MM.1S (cell line): ENCODE measurements around the gene SH2D7.

Experiments
- DNase-seq: peaks from one replicate; pipeline ENCODE4 v3.0.0-alpha.2; 2015
- H2AFZ ChIP-seq: fragments of 300-600 bp; sonication (generic); 2 replicates; pipeline ENCODE4 v1.6.0; 2016; ENCODE audit warnings: antibody characterized with exemption, low read length
- H3F3A ChIP-seq: fragments of 300-600 bp; sonication (generic); 2 replicates; pipeline ENCODE4 v1.6.1; 2016; ENCODE audit warnings: mild to moderate bottlenecking, antibody characterized with exemption, low read length, moderate library complexity, mixed read lengths; ENCODE audit not compliant: insufficient read depth
- H3K27ac ChIP-seq: fragments of 300-600 bp; sonication (generic); 2 replicates; pipeline ENCODE4 v1.5.1; 2016; ENCODE audit warnings: mild to moderate bottlenecking, low read length
- H3K27me3 ChIP-seq: fragments of 300-600 bp; sonication (generic); replicated peaks from 2 replicates; pipeline ENCODE4 v1.6.0; 2016; ENCODE audit warnings: low read length; ENCODE audit not compliant: insufficient read depth
- H3K36me3 ChIP-seq: fragments of 300-600 bp; sonication (generic); replicated peaks from 2 replicates; pipeline ENCODE4 v1.6.1; 2016; ENCODE audit warnings: mild to moderate bottlenecking, low read length, mixed read lengths; ENCODE audit not compliant: insufficient read depth
- H3K4me1 ChIP-seq: fragments of 300-600 bp; sonication (generic); 2 replicates; pipeline ENCODE4 v1.6.1; 2016; ENCODE audit warnings: low read length, mixed read lengths
- H3K4me2 ChIP-seq: fragments of 300-600 bp; sonication (generic); 2 replicates; pipeline ENCODE4 v1.6.0; 2016; ENCODE audit warnings: low read depth, low read length
- H3K4me3 ChIP-seq: fragments of 300-600 bp; sonication (generic); 2 replicates; pipeline ENCODE4 v1.5.1; 2016; ENCODE audit warnings: low read length, mixed read lengths
- H3K79me2 ChIP-seq: fragments of 300-600 bp; sonication (generic); 2 replicates; pipeline ENCODE4 v1.6.1; 2016; ENCODE audit warnings: mixed run types, low read length, mixed read lengths
- H3K9ac ChIP-seq: fragments of 300-600 bp; sonication (generic); 2 replicates; pipeline ENCODE4 v1.6.1; 2016; ENCODE audit warnings: low read length, mixed read lengths
- H3K9me2 ChIP-seq: fragments of 300-600 bp; sonication (generic); replicated peaks from 2 replicates; pipeline ENCODE4 v1.6.1; 2016; ENCODE audit warnings: mild to moderate bottlenecking, low read length, mixed read lengths; ENCODE audit not compliant: insufficient read depth
- H3K9me3 ChIP-seq: fragments of 300-600 bp; sonication (generic); replicated peaks from 2 replicates; pipeline ENCODE4 v1.6.1; 2016; ENCODE audit warnings: mild to moderate bottlenecking, low read length, mixed read lengths; ENCODE audit not compliant: insufficient read depth
- H4K20me1 ChIP-seq: fragments of 300-600 bp; sonication (generic); 2 replicates; pipeline ENCODE4 v1.6.1; 2016; ENCODE audit warnings: mild to moderate bottlenecking, low read length, moderate library complexity, mixed read lengths; ENCODE audit not compliant: insufficient read depth
- CTCF ChIP-seq: fragments of 300-600 bp; sonication (generic); IDR thresholded peaks from 2 replicates; pipeline ENCODE4 v1.5.1; 2016; ENCODE audit warnings: antibody characterized with exemption, low read length, mixed read lengths
- EZH2 ChIP-seq: fragments of 300-600 bp; sonication (generic); optimal IDR thresholded peaks from 2 replicates; pipeline ENCODE3; 2017; ENCODE audit warnings: low read depth, mild to moderate bottlenecking, antibody characterized with exemption, low read length, mixed read lengths
- EZH2phosphoT487 ChIP-seq: fragments of 300-600 bp; sonication (generic); IDR thresholded peaks from 2 replicates; pipeline ENCODE4 v1.6.1; 2018; ENCODE audit warnings: antibody characterized with exemption, low read length

SH2D7 gene

GRCh38 chr15:78097667-78098066, 5.3 kb downstream of the SH2D7 start:
- H3K27ac ChIP-seq, result no peak overlapping the region
- no peaks in the 10 kb centered on the region for H3F3A ChIP-seq
- no peaks in the 10 kb centered on the region for H4K20me1 ChIP-seq
- H3K9ac ChIP-seq, result no peak overlapping the region
- no peaks in the 10 kb centered on the region for H3K9me2 ChIP-seq
- no peaks in the 10 kb centered on the region for H3K79me2 ChIP-seq
- H3K9me3 ChIP-seq, result no peaks in the 10 kb centered on the region
- H3K4me3 ChIP-seq, result no peak overlapping the region
- no peak overlapping the region for H3K4me2 ChIP-seq
- no peak overlapping the region for H2AFZ ChIP-seq
- DNase-seq, result no peak
- H3K4me1 ChIP-seq, result no peaks in the 10 kb centered on the region
- TF ChIP-seq CTCF (no peak), EZH2phosphoT487 (no peak), EZH2 (no peak)
- no peaks in the 10 kb centered on the region for H3K27me3 ChIP-seq
- H3K36me3 ChIP-seq, result no peaks in the 10 kb centered on the region

DNA sequence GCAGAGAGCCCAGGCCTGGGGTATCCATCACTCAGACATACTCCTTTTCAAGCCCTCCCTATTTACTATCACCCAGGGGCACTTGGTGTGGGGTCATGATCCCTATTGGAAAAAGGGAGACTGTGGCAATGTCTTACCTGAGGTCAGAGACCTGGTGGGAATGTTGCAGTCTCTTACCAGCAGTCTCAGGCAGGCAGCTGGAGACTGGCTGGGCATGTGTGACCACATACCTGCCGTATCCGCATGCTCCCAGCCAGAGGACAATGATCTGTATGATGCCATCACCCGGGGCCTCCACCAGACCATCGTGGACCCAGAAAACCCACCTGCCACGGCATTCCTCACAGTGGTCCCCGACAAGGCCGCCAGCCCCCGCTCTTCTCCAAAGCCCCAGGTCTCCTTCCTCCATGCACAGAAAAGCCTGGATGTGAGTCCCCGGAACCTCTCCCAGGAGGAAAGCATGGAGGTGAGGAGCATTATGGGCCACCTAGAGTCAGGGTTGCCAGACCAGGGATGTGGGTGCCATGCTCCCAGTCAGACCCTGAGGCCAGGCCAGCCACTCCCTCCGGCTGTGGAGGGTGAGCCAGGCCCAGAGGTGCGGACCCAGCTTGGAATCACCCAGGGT, 5.9 kb downstream of the SH2D7 start:
- no peaks in the 10 kb centered on the region for H3K9me2 ChIP-seq
- H2AFZ ChIP-seq, result no peak overlapping the region
- no peaks in the 10 kb centered on the region for H3K27me3 ChIP-seq
- no peaks in the 10 kb centered on the region for H3K79me2 ChIP-seq
- no peak overlapping the region for H3K9ac ChIP-seq
- no peak overlapping the region for H3K4me3 ChIP-seq
- H4K20me1 ChIP-seq, result no peaks in the 10 kb centered on the region
- no peak for DNase-seq
- H3F3A ChIP-seq, result no peaks in the 10 kb centered on the region
- no peaks in the 10 kb centered on the region for H3K9me3 ChIP-seq
- no peaks in the 10 kb centered on the region for H3K4me1 ChIP-seq
- H3K4me2 ChIP-seq, result no peak overlapping the region
- TF ChIP-seq EZH2phosphoT487 (no peak), EZH2 (no peak), CTCF (no peak)
- H3K36me3 ChIP-seq, result no peaks in the 10 kb centered on the region
- no peak overlapping the region for H3K27ac ChIP-seq

GRCh38 chr15:78100886-78101285, 8.5 kb downstream of the SH2D7 start:
- no peaks in the 10 kb centered on the region for H3K9me3 ChIP-seq
- no peak overlapping the region for H2AFZ ChIP-seq
- H3K79me2 ChIP-seq, result no peaks in the 10 kb centered on the region

More at GRCh38 chr15:78100886-78101285, 8.5 kb downstream of the SH2D7 start:
- Histone ChIP-seq H3K36me3 (no peaks in the 10 kb centered on the region), H3K27me3 (no peaks in the 10 kb centered on the region), H3K9me2 (no peaks in the 10 kb centered on the region), H3K4me3 (no peak overlapping the region), H3K27ac (no peak overlapping the region), H3F3A (no peaks in the 10 kb centered on the region), H4K20me1 (no peaks in the 10 kb centered on the region), H3K4me2 (no peak overlapping the region), H3K9ac (no peak overlapping the region), H3K4me1 (peaks cover 3% of the 10 kb centered on the region; the same call in 1 of the 2 replicates)
- DNase-seq, result no peak
- TF ChIP-seq EZH2phosphoT487 (no peak), CTCF (no peak)
